Endodermal cell (in vitro differentiated cells): Measurements from ENCODE around the gene SIGLEC6. TPM values are rescaled to one million over a fixed set of nuclear protein-coding genes. Genes with fewer than 3 reads are reported as not detected.

Source experiments
- DNase-seq: peaks from one replicate; pipeline ENCODE4 v3.0.0-alpha.2; 2017
- H3K27ac ChIP-seq: 2 replicates; pipeline ENCODE4 v1.5.1; 2013; ENCODE audit warnings: mild to moderate bottlenecking, low read depth, low read length, moderate library complexity
- H3K27me3 ChIP-seq: 2 replicates; pipeline ENCODE4 v1.6.1; 2013; ENCODE audit warnings: mild to moderate bottlenecking, low read length, moderate library complexity; ENCODE audit not compliant: insufficient read depth, control insufficient read depth, poor library complexity, severe bottlenecking
- H3K36me3 ChIP-seq: 2 replicates; pipeline ENCODE4 v1.7.0; 2013; ENCODE audit warnings: mild to moderate bottlenecking, low read length, moderate library complexity; ENCODE audit not compliant: control insufficient read depth, insufficient read depth
- H3K4me1 ChIP-seq: one replicate; pipeline ENCODE4 v1.7.0; 2013; ENCODE audit warnings: low read length; ENCODE audit not compliant: control insufficient read depth, insufficient read depth
- H3K4me3 ChIP-seq: 2 replicates; pipeline ENCODE4 v1.5.1; 2013; ENCODE audit warnings: mild to moderate bottlenecking, low read length, moderate library complexity
- H3K9ac ChIP-seq: 2 replicates; pipeline ENCODE4 v1.6.1; 2013; ENCODE audit warnings: mild to moderate bottlenecking, low read length, moderate library complexity; ENCODE audit not compliant: poor library complexity, severe bottlenecking; ENCODE audit errors: extremely low read depth
- H3K9me3 ChIP-seq: 2 replicates; pipeline ENCODE4 v1.6.1; 2013; ENCODE audit warnings: mild to moderate bottlenecking, low read length, moderate library complexity; ENCODE audit not compliant: control insufficient read depth
- H3K27ac Mint-ChIP-seq: 2 replicates; pipeline ENCODE4 v1.8.0; 2020; ENCODE audit warnings: mixed read lengths
- H3K27me3 Mint-ChIP-seq: 2 replicates; pipeline ENCODE4 v1.8.0; 2021; ENCODE audit warnings: mild to moderate bottlenecking, mixed read lengths; ENCODE audit not compliant: insufficient read depth
- H3K36me3 Mint-ChIP-seq: 2 replicates; pipeline ENCODE4 v1.8.0; 2020; ENCODE audit warnings: low read depth, mixed read lengths
- H3K4me1 Mint-ChIP-seq: 2 replicates; pipeline ENCODE4 v1.8.0; 2020; ENCODE audit warnings: mixed read lengths
- H3K4me3 Mint-ChIP-seq: 2 replicates; pipeline ENCODE4 v1.8.0; 2020; ENCODE audit warnings: mild to moderate bottlenecking, moderate library complexity, mixed read lengths
- H3K9me3 Mint-ChIP-seq: 2 replicates; pipeline ENCODE4 v1.8.0; 2020; ENCODE audit warnings: mild to moderate bottlenecking, mixed read lengths
- WGBS, 2 experiments: methylation state at CpG; one replicate each; pipeline versions ENCODE4 v1.1.5 to v1.1.7; 2013; ENCODE audit warnings: missing lambda C conversion rate in 2 of 2, mixed read lengths in 1 of 2; ENCODE audit not compliant: insufficient coverage in 1 of 2, insufficient read length in 1 of 2; 5-methylcytosine and 5-hydroxymethylcytosine counted together
- total RNA-seq, 2 donors: library from RNA; stranded (reverse); fragmentation: NEBNext Ultra II Directional in 1 of 2; extraction: Animal tissue kit (Norgen Biotek cat#: 25700) in 1 of 2; gene quantifications; 2 replicates in 1 of 2; 3 replicates in 1 of 2; pipeline ENCODE4 v1.2.1, GENCODE V29; 2021
- TF ChIP-seq, protein P1 (sequence below): fragments of 200-600 bp; sonication (generic); conservative IDR thresholded peaks from 2 replicates; pipeline ENCODE4 v1.5.0; 2021; ENCODE audit warnings: antibody characterized with exemption, mild to moderate bottlenecking

The SIGLEC6 gene
- total RNA-seq, 2 donors from 2014 or later: 0.26 TPM; not detected in 1

GRCh38 chr19:51497666-51498065 is 33.8 kb downstream of the SIGLEC6 start:
- no peak for DNase-seq
- WGBS, 2 experiments: 39 to 80% methylated on average over 1 to 2 of the region's 3 CpGs
- Mint-ChIP-seq H3K4me1 (no peaks in the 10 kb centered on the region), H3K27me3 (peaks cover 25% of the 10 kb centered on the region), H3K27ac (no peak overlapping the region), H3K9me3 (no peaks in the 10 kb centered on the region), H3K4me3 (no peak overlapping the region), H3K36me3 (no peaks in the 10 kb centered on the region)
- Histone ChIP-seq H3K27me3 (no peaks in the 10 kb centered on the region), H3K36me3 (no peaks in the 10 kb centered on the region), H3K9me3 (no peaks in the 10 kb centered on the region), H3K4me1 (no peaks in the 10 kb centered on the region), H3K9ac (no peak overlapping the region), H3K4me3 (no peak overlapping the region), H3K27ac (no peak overlapping the region)
- TF ChIP-seq, protein P1, sequence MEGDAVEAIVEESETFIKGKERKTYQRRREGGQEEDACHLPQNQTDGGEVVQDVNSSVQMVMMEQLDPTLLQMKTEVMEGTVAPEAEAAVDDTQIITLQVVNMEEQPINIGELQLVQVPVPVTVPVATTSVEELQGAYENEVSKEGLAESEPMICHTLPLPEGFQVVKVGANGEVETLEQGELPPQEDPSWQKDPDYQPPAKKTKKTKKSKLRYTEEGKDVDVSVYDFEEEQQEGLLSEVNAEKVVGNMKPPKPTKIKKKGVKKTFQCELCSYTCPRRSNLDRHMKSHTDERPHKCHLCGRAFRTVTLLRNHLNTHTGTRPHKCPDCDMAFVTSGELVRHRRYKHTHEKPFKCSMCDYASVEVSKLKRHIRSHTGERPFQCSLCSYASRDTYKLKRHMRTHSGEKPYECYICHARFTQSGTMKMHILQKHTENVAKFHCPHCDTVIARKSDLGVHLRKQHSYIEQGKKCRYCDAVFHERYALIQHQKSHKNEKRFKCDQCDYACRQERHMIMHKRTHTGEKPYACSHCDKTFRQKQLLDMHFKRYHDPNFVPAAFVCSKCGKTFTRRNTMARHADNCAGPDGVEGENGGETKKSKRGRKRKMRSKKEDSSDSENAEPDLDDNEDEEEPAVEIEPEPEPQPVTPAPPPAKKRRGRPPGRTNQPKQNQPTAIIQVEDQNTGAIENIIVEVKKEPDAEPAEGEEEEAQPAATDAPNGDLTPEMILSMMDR: no peak

- H3K36me3 ChIP-seq: no peaks in the 10 kb centered on the region
- Mint-ChIP-seq H3K9me3 (no peaks in the 10 kb centered on the region), H3K27me3 (peaks cover 33% of the 10 kb centered on the region), H3K36me3 (no peaks in the 10 kb centered on the region), H3K4me3 (no peak overlapping the region), H3K4me1 (no peaks in the 10 kb centered on the region), H3K27ac (no peak overlapping the region)
- H3K4me3 ChIP-seq: no peak overlapping the region
- no peaks in the 10 kb centered on the region for H3K4me1 ChIP-seq
- DNase-seq: no peak
- H3K27ac ChIP-seq: no peak overlapping the region
- TF ChIP-seq, protein P1: no peak
- no peak overlapping the region for H3K9ac ChIP-seq
- no peaks in the 10 kb centered on the region for H3K9me3 ChIP-seq
- no peaks in the 10 kb centered on the region for H3K27me3 ChIP-seq
- 45 to 49% methylated on average over 2 of the region's 2 CpGs for WGBS, 2 experiments
These were observed 37.7 kb downstream of the SIGLEC6 start for GRCh38 chr19:51493776-51494175.

DNA sequence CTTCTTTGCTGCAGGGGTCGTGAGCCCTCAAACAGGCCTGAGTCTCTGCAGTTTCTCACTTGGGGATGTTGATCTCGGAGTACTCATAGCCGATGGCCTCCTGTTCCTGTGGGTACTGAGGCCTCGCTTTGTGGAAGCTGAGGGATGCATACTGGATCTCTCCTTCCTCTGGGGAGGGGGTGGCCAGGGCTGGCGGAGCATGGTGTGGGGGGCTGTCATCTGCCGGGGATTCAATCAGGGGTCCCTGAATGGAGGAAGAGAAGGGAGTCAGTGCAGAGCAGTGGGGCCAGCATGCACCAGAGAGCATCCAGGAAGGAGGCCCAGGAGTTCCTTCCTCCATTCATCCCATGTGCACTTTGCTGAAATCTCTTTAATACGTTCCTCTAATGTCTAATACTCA is 39.9 kb downstream of the SIGLEC6 start:
- H3K36me3 Mint-ChIP-seq: no peaks in the 10 kb centered on the region
- no peaks in the 10 kb centered on the region for H3K9me3 Mint-ChIP-seq
- H3K4me1 Mint-ChIP-seq: no peaks in the 10 kb centered on the region
- TF ChIP-seq, protein P1: no peak
- no peak overlapping the region for H3K27ac ChIP-seq
- no peak overlapping the region for H3K9ac ChIP-seq
- no peaks in the 10 kb centered on the region for H3K27me3 ChIP-seq
- H3K9me3 ChIP-seq: no peaks in the 10 kb centered on the region
- no peak overlapping the region for H3K4me3 ChIP-seq
- no peak overlapping the region for H3K27ac Mint-ChIP-seq
- 57 to 79% methylated on average over 1 to 6 of the region's 7 CpGs for WGBS, 2 experiments
- H3K27me3 Mint-ChIP-seq: peaks cover 23% of the 10 kb centered on the region
- DNase-seq: no peak
- no peaks in the 10 kb centered on the region for H3K36me3 ChIP-seq
- no peaks in the 10 kb centered on the region for H3K4me1 ChIP-seq
- no peak overlapping the region for H3K4me3 Mint-ChIP-seq
